ENCODE data around the gene KCNN1. TPM values are rescaled to one million over a fixed set of nuclear protein-coding genes. Genes with fewer than 3 reads are reported as not detected.
"Not testable (repeated sequence)": the region's sequence is repeated elsewhere in the genome, so short reads cannot be mapped to it uniquely, and the experiment has no call there.

KCNN1 gene
- under 1 TPM; 0.02 TPM for polyA plus RNA-seq

- Histone ChIP-seq H3K27ac (ENCODE audit: low read depth in 2 of 2, low read length in 1 of 2) (no peak within 1 kb of the TSS), H3K27me3 (ENCODE audit: control insufficient read depth in 1 of 2, insufficient read depth in 2 of 2, low read length in 2 of 2) (peaks cover 0 to 4% of the 10 kb centered on the region in 2 donors), H3K4me3 (ENCODE audit: low read depth in 1 of 2, low read length in 2 of 2) (peak within 1 kb of the TSS in 1 of 2 donors; percentile 9), H3K9me3 (ENCODE audit: control insufficient read depth in 2 of 2, insufficient read depth in 1 of 2, low read depth in 1 of 2, low read length in 1 of 2) (no peaks in the 10 kb centered on the region), H3K4me1 (ENCODE audit: control insufficient read depth in 2 of 2, insufficient read depth in 2 of 2, low read length in 1 of 2) (peaks cover 0 to 3% of the 10 kb centered on the region in 2 donors), H3K36me3 (ENCODE audit: control insufficient read depth in 2 of 2, insufficient read depth in 2 of 2, low read length in 1 of 2) (no peaks in the 10 kb centered on the region)
- WGBS, 2 donors, result 6 to 9% methylated on average over 26 to 59 of the region's 59 CpGs
These were observed at the start of gene KCNN1 for GRCh38 chr19:17966550-17967256. KCNN1 (plus strand) TSS chr19:17967107; CDS start chr19:17973889, 6,782 bp downstream.

- not testable (repeated sequence) for H3K27me3 ChIP-seq (ENCODE audit: control insufficient read depth in 1 of 2, insufficient read depth in 2 of 2, low read length in 2 of 2); H3K4me1 ChIP-seq (ENCODE audit: control insufficient read depth in 2 of 2, insufficient read depth in 2 of 2, low read length in 1 of 2); H3K9me3 ChIP-seq (ENCODE audit: control insufficient read depth in 2 of 2, insufficient read depth in 1 of 2, low read depth in 1 of 2, low read length in 1 of 2); H3K4me3 ChIP-seq (ENCODE audit: low read depth in 1 of 2, low read length in 2 of 2); H3K36me3 ChIP-seq (ENCODE audit: control insufficient read depth in 2 of 2, insufficient read depth in 2 of 2, low read length in 1 of 2); H3K27ac ChIP-seq (ENCODE audit: low read depth in 2 of 2, low read length in 1 of 2)
- 89 to 97% methylated on average over 11 to 26 of the region's 30 CpGs for WGBS, 2 donors
These were observed 48.8 kb upstream of the KCNN1 start for GRCh38 chr19:17918151-17918550.

GRCh38 chr19:17919122-17919521, 47.8 kb upstream of the KCNN1 start:
- H3K4me3 ChIP-seq (ENCODE audit: low read depth in 1 of 2, low read length in 2 of 2); H3K4me1 ChIP-seq (ENCODE audit: control insufficient read depth in 2 of 2, insufficient read depth in 2 of 2, low read length in 1 of 2); H3K27ac ChIP-seq (ENCODE audit: low read depth in 2 of 2, low read length in 1 of 2); H3K27me3 ChIP-seq (ENCODE audit: control insufficient read depth in 1 of 2, insufficient read depth in 2 of 2, low read length in 2 of 2); H3K36me3 ChIP-seq (ENCODE audit: control insufficient read depth in 2 of 2, insufficient read depth in 2 of 2, low read length in 1 of 2); H3K9me3 ChIP-seq (ENCODE audit: control insufficient read depth in 2 of 2, insufficient read depth in 1 of 2, low read depth in 1 of 2, low read length in 1 of 2): not testable (repeated sequence)
- 40 to 59% methylated on average over 5 of the region's 5 CpGs for WGBS, 2 donors

- H3K4me3 ChIP-seq (ENCODE audit: low read depth in 1 of 2, low read length in 2 of 2), result no peak overlapping the region
- H3K9me3 ChIP-seq (ENCODE audit: control insufficient read depth in 2 of 2, insufficient read depth in 1 of 2, low read depth in 1 of 2, low read length in 1 of 2), result no peaks in the 10 kb centered on the region
- H3K27me3 ChIP-seq (ENCODE audit: control insufficient read depth in 1 of 2, insufficient read depth in 2 of 2, low read length in 2 of 2), result no peaks in the 10 kb centered on the region
- no peaks in the 10 kb centered on the region for H3K4me1 ChIP-seq (ENCODE audit: control insufficient read depth in 2 of 2, insufficient read depth in 2 of 2, low read length in 1 of 2)
- H3K27ac ChIP-seq (ENCODE audit: low read depth in 2 of 2, low read length in 1 of 2), result no peak overlapping the region
- no peaks in the 10 kb centered on the region for H3K36me3 ChIP-seq (ENCODE audit: control insufficient read depth in 2 of 2, insufficient read depth in 2 of 2, low read length in 1 of 2)
These were observed 46.4 kb upstream of the KCNN1 start for GRCh38 chr19:17920527-17920926.

- Histone ChIP-seq H3K36me3 (ENCODE audit: control insufficient read depth in 2 of 2, insufficient read depth in 2 of 2, low read length in 1 of 2) (no peaks in the 10 kb centered on the region), H3K4me1 (ENCODE audit: control insufficient read depth in 2 of 2, insufficient read depth in 2 of 2, low read length in 1 of 2) (no peaks in the 10 kb centered on the region), H3K4me3 (ENCODE audit: low read depth in 1 of 2, low read length in 2 of 2) (no peak overlapping the region), H3K27me3 (ENCODE audit: control insufficient read depth in 1 of 2, insufficient read depth in 2 of 2, low read length in 2 of 2) (no peaks in the 10 kb centered on the region), H3K9me3 (ENCODE audit: control insufficient read depth in 2 of 2, insufficient read depth in 1 of 2, low read depth in 1 of 2, low read length in 1 of 2) (no peaks in the 10 kb centered on the region), H3K27ac (ENCODE audit: low read depth in 2 of 2, low read length in 1 of 2) (no peak overlapping the region)
- 60 to 71% methylated on average over 3 of the region's 3 CpGs for WGBS, 2 donors
These were observed 44.8 kb upstream of the KCNN1 start for GRCh38 chr19:17922138-17922537.

GRCh38 chr19:17926044-17926443, 40.9 kb upstream of the KCNN1 start:
- Histone ChIP-seq H3K36me3 (ENCODE audit: control insufficient read depth in 2 of 2, insufficient read depth in 2 of 2, low read length in 1 of 2) (no peaks in the 10 kb centered on the region), H3K4me3 (ENCODE audit: low read depth in 1 of 2, low read length in 2 of 2) (no peak overlapping the region), H3K4me1 (ENCODE audit: control insufficient read depth in 2 of 2, insufficient read depth in 2 of 2, low read length in 1 of 2) (no peaks in the 10 kb centered on the region), H3K27me3 (ENCODE audit: control insufficient read depth in 1 of 2, insufficient read depth in 2 of 2, low read length in 2 of 2) (no peaks in the 10 kb centered on the region), H3K9me3 (ENCODE audit: control insufficient read depth in 2 of 2, insufficient read depth in 1 of 2, low read depth in 1 of 2, low read length in 1 of 2) (no peaks in the 10 kb centered on the region), H3K27ac (ENCODE audit: low read depth in 2 of 2, low read length in 1 of 2) (no peak overlapping the region)
- WGBS, 2 donors, result 73 to 74% methylated on average over 4 of the region's 4 CpGs

- WGBS, 2 donors, result 58 to 68% methylated on average over 4 of the region's 4 CpGs
- no peaks in the 10 kb centered on the region for H3K36me3 ChIP-seq (ENCODE audit: control insufficient read depth in 2 of 2, insufficient read depth in 2 of 2, low read length in 1 of 2)
- no peak overlapping the region for H3K27ac ChIP-seq (ENCODE audit: low read depth in 2 of 2, low read length in 1 of 2)
These were observed 37.9 kb upstream of the KCNN1 start for GRCh38 chr19:17929056-17929455.

GRCh38 chr19:17931532-17932191, 35.2 kb upstream of the KCNN1 start:
- Histone ChIP-seq H3K27me3 (ENCODE audit: control insufficient read depth in 1 of 2, insufficient read depth in 2 of 2, low read length in 2 of 2) (no peaks in the 10 kb centered on the region), H3K4me3 (ENCODE audit: low read depth in 1 of 2, low read length in 2 of 2) (no peak overlapping the region), H3K27ac (ENCODE audit: low read depth in 2 of 2, low read length in 1 of 2) (no peak overlapping the region), H3K4me1 (ENCODE audit: control insufficient read depth in 2 of 2, insufficient read depth in 2 of 2, low read length in 1 of 2) (peaks cover 0 to 4% of the 10 kb centered on the region in 2 donors), H3K36me3 (ENCODE audit: control insufficient read depth in 2 of 2, insufficient read depth in 2 of 2, low read length in 1 of 2) (peaks cover 0 to 4% of the 10 kb centered on the region in 2 donors), H3K9me3 (ENCODE audit: control insufficient read depth in 2 of 2, insufficient read depth in 1 of 2, low read depth in 1 of 2, low read length in 1 of 2) (no peaks in the 10 kb centered on the region)
- WGBS, 2 donors, result 23 to 30% methylated on average over 14 of the region's 14 CpGs

More at GRCh38 chr19:17929056-17929455, 37.9 kb upstream of the KCNN1 start:
- Histone ChIP-seq H3K4me1 (ENCODE audit: control insufficient read depth in 2 of 2, insufficient read depth in 2 of 2, low read length in 1 of 2) (peaks cover 0 to 4% of the 10 kb centered on the region in 2 donors), H3K4me3 (ENCODE audit: low read depth in 1 of 2, low read length in 2 of 2) (no peak overlapping the region), H3K9me3 (ENCODE audit: control insufficient read depth in 2 of 2, insufficient read depth in 1 of 2, low read depth in 1 of 2, low read length in 1 of 2) (no peaks in the 10 kb centered on the region), H3K27me3 (ENCODE audit: control insufficient read depth in 1 of 2, insufficient read depth in 2 of 2, low read length in 2 of 2) (no peaks in the 10 kb centered on the region)

- Histone ChIP-seq H3K4me3 (ENCODE audit: low read depth in 1 of 2, low read length in 2 of 2) (peak within 1 kb of the TSS; percentile 73 to 80), H3K4me1 (ENCODE audit: control insufficient read depth in 2 of 2, insufficient read depth in 2 of 2, low read length in 1 of 2) (peaks cover 0 to 4% of the 10 kb centered on the region in 2 donors), H3K9me3 (ENCODE audit: control insufficient read depth in 2 of 2, insufficient read depth in 1 of 2, low read depth in 1 of 2, low read length in 1 of 2) (no peaks in the 10 kb centered on the region), H3K27me3 (ENCODE audit: control insufficient read depth in 1 of 2, insufficient read depth in 2 of 2, low read length in 2 of 2) (no peaks in the 10 kb centered on the region), H3K36me3 (ENCODE audit: control insufficient read depth in 2 of 2, insufficient read depth in 2 of 2, low read length in 1 of 2) (peaks cover 0 to 4% of the 10 kb centered on the region in 2 donors), H3K27ac (ENCODE audit: low read depth in 2 of 2, low read length in 1 of 2) (peak within 1 kb of the TSS; percentile 62 to 85)
- 0% methylated on average over 64 of the region's 64 CpGs for WGBS, 2 donors
These were observed 34.2 kb upstream of the KCNN1 start, which contains the start of gene CCDC124 for GRCh38 chr19:17932485-17933338. CCDC124 (plus strand) TSS chr19:17933015; CDS start chr19:17936421, 3,406 bp downstream.
